GM18858 (cell line): Measurements from ENCODE around the gene ACBD4.

Experiments used
- ATAC-seq: cut with Tn5 transposase; IDR thresholded peaks from one replicate; pipeline ENCODE4 v1.9.1; 2021; ENCODE audit not compliant: unreplicated experiment

ACBD4 gene

DNA sequence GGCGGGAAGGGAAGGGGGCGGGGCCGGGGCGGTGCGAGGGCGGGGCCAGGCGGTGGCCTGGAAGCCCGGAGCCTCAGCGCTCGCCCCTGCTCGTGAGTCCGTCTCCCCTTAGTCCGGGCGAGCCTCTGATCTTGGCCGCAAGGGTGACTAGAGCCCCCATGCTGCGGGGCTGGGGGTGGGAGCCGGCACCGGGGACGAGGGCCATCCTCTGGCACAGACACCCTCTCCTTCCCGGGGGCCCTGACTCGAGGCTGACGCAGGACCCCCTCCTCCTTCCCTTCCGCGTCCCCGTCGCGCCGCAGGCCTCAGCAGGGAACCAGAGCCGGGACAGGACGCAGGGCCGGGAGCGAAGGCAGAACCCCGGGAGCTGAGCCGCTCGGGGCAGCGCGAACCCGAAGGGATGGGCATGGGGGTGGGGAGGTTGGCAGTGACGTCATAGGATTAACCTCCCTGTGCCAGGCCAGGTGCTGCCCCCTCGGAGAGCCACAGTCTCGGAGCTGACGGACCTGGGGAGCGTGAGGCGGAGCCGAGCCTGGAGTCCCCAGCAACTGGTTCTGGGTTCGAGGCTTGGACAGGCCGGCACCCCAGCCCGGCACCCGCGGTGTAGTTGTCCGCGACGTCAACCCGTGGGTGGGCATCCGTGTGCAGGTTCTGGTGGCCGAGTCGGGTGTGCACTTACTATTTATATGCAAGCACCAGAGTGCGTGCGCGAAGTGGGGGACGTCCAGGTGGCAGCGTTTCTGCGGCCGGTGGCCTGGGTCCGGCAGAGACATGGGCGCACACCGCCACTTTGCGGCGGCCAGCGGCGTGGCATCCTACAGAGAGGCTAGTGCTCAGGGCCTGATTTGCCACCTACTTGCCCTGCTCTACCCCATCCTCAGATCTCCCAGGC, 2.7 kb upstream of the ACBD4 start:
- ATAC-seq = no peak

DNA sequence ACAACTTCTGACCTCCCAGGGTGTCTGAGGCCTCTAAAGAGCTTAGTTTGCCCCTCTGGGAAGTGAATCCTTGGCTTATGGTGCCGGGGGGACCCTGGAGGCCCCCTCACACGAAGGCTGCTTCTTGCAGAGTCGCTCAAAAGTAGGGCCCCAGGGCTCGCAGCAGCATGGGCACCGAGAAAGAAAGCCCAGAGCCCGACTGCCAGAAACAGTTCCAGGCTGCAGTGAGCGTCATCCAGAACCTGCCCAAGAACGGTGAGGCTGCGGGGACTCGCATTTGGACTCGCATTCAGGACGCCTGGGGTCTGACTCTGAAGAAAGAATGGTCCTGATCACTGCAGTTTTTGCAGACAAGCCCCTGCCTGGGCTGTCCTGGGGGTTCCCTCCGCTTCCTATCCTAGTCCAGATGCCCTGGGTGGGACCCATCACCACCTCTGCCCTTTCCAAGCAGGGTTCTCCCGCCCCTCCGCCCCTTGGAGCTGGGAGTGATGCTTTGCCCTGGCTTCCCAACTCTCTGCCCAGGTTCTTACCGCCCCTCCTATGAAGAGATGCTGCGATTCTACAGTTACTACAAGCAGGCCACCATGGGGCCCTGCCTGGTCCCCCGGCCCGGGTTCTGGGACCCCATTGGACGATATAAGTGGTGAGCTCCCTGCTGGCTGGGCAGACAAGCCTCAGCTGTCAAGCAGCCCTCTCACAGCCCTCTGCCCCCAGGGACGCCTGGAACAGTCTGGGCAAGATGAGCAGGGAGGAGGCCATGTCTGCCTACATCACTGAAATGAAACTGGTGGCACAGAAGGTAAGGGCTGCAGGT, 698 bp downstream of the ACBD4 start:
- no peak for ATAC-seq

DNA sequence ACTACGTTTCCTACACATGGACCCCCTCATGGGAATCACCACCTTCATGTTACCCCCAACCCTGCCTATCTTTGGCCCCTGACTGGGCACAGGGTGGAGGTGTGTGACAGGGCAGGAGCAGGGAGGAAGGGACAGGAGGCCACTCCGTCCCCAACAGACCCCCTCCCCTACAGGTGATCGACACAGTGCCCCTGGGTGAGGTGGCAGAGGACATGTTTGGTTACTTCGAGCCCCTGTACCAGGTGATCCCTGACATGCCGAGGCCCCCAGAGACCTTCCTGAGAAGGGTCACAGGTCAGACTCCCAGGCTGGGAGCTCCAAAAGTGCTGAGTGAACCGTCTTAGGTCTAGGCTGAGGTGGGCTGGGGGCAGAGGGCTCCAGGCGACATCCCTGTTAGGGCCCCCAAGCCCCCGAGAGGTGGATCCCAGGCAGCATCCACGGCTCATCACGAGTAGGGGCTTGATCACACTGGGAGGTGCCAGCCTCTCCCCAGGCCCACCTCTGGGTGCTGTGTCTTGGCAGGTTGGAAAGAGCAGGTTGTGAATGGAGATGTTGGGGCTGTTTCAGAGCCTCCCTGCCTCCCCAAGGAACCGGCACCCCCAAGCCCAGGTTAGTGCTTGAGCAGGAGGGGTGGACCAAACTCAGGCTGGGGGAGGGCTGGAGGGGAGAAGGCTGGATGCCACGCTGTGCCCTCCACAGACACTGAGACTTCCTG, 1.5 kb downstream of the ACBD4 start:
- no peak for ATAC-seq

DNA sequence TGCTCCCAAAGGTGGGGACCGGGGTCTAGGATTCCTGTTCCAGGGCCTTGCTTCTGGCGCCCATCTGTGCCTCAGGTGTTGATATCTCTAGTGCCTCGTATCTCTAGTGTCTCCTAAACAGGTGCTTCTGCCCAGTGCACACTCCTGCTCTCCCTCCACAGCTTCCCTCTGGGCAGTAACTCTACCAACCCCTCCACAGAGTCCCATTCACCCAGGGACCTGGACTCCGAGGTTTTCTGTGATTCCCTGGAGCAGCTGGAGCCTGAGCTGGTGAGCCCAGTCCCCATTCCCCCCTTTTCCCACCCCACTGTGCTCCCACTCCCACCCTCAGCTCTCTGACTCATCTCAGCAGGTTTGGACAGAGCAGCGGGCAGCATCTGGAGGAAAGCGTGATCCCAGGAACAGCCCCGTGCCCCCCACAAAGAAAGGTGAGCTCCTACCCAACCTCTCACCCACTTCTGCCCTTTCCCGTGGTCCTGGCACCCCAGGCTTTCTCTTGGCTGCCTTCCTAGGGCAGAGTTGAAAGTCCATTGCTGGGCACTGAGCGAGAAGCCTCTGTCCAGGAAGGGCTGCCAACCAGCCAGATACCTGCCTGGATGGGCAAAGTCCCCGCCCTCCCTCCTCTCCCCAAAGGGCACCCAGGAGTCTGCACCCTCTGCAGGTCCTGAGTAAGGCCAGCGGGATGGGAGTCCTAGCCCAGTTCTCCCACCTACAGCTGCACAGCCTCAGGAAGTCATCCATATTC, 2.2 kb downstream of the ACBD4 start:
- ATAC-seq = no peak

DNA sequence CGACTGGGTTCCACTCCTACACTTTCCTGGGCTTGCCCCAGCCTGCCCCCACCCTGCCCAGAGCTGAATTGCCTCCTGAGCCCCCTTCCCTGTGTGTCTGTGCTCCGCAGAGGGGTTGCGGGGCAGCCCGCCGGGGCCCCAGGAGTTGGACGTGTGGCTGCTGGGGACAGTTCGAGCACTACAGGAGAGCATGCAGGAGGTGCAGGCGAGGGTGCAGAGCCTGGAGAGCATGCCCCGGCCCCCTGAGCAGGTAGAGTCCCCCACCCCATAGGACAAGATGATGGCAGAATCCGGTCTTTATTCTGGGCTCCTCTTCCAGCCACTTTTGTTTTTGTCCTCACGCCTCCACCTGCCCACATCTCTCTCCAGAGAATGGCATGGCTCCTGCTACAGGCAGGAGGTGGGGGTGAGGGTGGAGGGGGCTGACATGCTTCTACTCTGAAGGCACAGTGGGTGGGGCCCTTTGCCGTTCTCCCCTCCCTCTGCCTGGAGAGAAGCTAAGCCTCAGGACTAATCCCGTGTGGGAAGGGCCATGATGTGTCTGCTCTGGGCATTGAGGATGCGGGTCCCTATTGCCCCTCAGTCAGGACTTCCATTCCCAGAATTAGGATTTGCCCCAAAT, 3.5 kb downstream of the ACBD4 start:
- no peak for ATAC-seq

DNA sequence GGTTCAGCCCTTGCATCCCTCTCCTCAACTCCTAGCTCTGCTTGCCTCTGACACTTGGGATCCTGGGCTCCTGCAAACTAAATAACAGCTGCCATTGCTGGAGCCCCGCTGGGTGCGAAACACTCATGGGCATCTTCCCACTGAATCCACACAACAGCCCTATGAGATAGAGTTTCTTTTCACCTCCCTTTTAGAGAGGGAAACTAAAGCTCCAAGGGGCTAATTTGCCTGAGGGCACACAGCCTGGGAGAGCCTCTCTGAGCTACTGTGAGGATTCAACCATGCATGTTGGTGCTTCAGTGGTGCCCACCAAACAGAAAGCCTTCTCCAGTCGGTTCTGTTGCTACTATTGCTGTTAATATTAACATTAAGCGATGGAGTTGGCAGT, 4.0 kb downstream of the ACBD4 start:
- ATAC-seq = no peak

DNA sequence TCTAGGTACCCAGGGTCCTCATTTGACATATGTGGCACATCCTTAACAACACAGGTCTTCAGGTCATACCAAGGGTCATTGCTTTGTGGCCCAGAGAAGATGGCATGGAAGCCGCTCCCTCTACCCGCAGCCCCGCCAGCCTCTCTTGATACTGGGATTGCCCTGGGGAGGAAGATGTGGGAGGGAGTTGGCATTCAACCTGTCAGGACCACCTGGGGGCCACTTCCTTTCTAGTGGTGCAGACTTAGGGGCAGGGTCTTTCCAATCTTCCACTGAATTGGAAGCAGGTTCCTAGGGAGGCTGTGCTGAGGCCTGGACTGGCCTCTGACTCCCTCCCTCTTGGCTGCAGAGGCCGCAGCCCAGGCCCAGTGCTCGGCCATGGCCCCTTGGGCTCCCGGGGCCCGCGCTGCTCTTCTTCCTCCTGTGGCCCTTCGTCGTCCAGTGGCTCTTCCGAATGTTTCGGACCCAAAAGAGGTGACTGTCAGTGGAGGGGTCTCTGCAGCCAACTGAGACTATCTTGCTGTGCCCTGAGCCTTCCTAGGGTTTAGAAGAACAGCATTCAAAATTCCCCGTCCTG, 7.7 kb downstream of the ACBD4 start:
- ATAC-seq = no peak

DNA sequence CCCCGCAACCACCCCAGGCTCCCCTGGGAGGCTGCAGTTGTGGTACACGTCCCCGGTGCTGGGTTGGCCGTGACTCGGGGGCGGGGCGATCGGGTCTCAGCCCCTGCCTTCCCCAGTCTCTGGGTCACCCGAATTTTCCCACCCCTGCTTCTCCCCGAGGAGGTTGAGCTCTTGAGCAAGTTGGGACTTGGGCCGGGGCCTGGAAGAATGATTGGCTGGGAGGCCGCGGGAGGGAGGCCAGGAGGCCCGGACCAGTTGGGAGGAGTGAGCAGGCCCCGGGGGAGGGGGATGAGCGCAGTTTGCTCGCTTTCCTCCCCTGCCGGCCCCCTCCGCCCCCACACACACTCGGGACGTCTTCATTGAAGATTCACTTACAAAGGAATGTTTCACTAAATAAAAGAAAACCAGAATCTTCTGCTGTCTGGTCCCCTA, 8.3 kb downstream of the ACBD4 start:
- ATAC-seq = no peak

DNA sequence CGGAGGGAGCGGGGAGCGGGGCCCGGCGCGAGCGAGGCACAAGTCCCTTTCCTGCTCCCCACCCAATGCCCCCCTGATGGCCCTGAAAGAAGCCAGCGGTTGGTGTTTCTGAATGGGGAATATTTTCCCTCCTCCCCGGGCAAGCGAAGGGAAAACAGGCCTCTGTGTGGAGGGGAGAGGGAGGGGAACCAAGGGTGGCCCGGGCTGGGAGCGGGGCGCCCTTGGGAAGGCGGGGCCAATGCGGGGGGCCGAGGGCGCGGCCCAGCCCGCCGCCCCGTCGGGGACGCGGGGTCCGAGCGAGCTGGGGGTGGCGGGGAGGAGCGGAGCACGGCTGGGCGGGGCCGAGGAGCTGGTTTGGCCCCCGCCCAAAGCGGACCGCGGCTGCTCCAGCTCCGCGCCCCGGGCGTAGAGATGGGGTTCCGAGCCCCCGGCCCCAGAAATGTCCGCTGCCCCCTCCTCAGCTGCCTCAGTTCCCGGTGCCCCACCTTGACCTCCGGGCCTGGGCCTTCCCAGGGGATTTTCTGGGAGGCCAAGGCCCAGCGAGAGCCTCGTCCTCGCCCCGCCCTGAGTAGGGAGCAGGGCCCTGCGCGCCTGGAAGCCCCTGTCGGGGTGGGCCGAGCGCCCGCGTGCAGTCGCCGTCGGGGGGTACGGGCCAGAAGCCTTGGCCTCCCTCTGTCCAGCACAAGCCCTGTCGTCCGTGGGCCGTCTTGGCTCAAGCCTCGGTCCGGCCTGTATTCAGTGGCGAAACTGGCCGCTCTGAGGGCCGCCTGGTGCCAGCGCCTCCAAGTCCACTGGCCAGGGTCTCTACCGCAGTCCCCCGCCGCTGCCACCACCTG, 8.9 kb downstream of the ACBD4 start:
- ATAC-seq = no peak

DNA sequence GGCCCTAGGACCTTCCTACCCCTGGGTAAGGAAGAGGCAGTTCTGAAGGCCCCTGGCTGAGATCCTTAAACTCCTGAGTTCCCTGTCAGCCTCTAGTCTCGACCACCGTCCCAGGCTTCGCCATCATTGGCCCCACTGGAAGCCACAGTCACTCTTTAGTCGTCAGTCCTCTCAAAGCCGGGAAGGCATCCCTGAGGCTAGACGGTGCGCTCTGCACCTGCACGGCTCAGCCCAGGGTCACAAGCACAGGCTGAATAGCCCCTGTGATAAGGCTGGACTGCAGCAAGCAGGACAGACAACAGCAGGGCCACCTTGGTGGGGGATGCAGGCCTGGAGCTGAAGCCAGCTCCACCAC, 9.5 kb downstream of the ACBD4 start:
- no peak for ATAC-seq

DNA sequence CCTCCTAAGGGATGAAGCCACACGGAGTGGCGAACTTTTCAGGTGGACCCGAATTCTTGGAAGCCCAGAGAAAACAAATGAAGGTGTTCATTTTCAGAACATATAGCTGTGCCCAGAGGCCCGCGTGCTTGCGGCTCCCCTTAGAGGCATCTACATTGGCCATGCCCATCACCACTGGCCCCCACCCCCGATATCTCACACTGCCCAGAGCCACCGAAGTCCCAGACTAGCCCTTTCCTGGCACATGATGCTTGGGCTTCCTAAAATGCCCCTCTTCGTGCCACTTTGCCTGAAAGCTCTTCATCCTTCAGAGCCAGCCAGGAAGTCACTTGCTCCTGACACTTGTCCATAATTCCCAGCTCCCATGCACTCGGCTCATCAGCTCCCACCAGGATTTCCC, 10.7 kb downstream of the ACBD4 start:
- ATAC-seq = no peak

DNA sequence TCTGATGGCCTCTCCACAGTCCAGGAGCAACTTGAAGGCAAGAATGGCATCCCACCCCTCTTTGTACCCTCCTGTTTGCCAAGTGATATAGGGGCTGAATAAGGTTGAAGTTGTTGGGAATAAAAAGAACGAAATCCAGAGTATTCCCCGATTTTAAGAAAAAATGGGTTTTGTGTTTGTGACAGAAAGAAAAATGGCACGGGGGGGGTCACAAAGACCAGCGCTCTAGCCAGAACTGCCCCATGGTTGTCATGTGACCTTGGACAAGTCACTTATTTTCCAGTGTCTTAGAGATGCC, 11.1 kb downstream of the ACBD4 start:
- ATAC-seq = no peak

DNA sequence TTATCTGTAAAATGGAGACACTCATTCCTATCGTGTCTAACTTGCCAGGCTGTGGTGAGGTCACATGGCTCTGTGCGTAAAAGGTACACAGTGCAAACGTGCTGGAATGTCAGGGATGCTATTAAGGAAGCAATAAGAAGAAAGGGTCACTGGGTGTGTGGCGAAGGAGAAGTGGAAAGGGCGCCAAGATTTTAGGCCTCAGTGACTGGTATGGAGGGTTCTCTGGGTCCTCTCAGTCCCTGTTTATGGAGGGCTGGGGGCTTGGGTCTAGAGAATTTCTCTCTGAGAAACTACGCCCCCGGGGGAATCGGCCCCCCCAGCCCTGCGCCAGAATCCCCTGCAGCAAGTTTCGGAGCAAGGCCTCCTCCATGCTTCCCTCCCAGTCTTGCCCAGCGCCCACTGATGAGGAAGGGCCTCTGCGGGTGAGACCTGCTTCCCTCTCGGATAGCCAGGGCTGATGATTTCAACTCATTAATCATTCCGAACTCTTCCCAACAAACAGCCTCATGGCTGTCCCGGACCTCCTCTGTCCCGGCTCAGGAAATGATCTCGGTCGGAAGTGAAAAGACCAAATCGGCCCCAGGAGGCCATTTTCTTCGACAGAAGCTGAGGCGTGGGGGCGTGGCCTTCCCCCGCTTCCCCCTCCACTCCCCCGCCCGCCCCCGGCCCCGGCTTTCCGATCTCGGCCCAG, 11.5 kb downstream of the ACBD4 start:
- ATAC-seq = no peak

DNA sequence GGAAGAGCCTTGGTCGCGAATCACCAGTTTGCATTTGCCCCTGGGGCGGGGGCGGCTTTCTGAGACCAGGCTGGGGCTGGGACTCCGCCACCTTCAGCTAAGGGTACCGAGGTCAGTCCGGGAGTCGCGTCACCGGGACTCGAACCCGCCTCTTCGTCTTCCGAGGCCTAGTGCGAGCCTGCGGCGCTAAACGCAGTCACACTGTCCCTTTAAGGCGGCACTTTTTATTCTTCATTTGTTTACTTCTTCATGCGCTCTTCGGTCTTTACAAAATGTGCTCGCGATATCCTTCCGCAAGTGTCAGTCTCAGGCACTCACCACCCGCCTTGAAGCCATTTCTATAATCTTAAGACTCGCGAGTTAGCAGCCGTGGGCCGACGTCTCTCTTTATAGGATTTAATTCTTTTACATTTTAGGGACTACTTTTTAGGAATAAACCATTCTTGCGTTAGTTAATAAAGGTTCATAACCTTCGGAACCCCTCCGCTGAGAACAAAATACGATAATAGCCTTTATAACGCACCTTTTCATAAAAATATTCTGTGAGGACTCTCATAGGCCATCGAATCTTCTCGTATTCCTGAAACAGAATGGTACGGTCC, 12.2 kb downstream of the ACBD4 start:
- no peak for ATAC-seq

DNA sequence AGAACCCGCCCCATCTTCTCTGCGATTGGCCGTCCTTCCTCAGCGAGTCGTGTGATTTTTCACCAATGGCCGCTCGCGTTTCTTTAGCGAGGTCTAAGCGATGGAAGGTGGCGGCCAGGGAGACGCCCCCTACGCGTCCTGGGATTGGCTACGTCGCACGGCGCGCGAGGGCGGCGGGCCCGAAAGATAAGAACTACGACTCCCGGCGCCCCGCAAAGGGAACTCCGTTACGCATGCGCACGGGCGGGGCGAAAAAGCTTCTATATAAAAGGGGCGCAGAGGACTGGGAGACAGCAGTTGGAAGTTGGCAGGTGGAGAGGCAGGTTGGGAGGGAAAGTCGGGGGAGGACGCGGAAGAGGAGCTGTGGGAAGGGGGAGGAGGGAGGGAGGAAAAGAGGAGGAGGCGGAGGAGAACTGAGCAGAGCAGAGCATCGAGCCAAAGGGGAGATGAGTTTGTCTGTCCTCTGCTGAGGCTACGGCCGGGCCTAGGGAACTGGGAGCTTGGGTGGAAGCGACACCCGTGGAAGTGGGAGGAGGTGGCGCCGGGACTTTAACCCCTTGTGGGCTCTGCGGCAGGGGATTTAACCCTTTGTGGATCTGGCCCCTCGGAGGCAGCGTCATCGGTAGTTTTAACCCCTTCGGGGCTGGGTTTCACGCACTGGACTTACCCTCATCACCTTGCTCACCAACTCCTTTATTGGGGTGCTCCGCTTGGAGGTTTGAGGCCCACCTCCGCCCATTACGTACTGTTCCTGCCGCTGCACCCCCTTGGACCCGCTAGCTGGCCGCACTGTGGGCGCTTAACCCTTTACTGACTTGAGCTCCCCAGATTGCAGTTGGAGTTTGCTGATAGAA, 12.9 kb downstream of the ACBD4 start, which contains the start of gene HEXIM1:
Gene HEXIM1, plus strand, starts transcription at position 293 of the 854 bp plus-strand sequence. CDS start 716 bp downstream, outside the sequence.
- ATAC-seq = peak; percentile 47

DNA sequence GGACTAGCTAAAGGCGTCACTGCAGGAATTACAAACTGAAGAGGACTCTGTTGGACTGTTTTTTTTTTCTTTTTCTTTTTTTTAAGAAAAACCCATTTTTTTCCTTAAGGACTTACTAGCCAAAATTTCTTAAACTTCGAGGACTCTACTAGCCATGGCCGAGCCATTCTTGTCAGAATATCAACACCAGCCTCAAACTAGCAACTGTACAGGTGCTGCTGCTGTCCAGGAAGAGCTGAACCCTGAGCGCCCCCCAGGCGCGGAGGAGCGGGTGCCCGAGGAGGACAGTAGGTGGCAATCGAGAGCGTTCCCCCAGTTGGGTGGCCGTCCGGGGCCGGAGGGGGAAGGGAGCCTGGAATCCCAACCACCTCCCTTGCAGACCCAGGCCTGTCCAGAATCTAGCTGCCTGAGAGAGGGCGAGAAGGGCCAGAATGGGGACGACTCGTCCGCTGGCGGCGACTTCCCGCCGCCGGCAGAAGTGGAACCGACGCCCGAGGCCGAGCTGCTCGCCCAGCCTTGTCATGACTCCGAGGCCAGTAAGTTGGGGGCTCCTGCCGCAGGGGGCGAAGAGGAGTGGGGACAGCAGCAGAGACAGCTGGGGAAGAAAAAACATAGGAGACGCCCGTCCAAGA, 13.7 kb downstream of the ACBD4 start:
- no peak for ATAC-seq
